ENCODE data around the gene DNAL4. TPM values are rescaled to one million over a fixed set of nuclear protein-coding genes. Genes with fewer than 3 reads are reported as not detected.
A peak's percentile ranks its signal among the peaks of the same experiment; 100 is the strongest.

DNAL4 gene
- total RNA-seq, 2 experiments from 2014 or later, result 5.5 to 6.0 TPM

DNA sequence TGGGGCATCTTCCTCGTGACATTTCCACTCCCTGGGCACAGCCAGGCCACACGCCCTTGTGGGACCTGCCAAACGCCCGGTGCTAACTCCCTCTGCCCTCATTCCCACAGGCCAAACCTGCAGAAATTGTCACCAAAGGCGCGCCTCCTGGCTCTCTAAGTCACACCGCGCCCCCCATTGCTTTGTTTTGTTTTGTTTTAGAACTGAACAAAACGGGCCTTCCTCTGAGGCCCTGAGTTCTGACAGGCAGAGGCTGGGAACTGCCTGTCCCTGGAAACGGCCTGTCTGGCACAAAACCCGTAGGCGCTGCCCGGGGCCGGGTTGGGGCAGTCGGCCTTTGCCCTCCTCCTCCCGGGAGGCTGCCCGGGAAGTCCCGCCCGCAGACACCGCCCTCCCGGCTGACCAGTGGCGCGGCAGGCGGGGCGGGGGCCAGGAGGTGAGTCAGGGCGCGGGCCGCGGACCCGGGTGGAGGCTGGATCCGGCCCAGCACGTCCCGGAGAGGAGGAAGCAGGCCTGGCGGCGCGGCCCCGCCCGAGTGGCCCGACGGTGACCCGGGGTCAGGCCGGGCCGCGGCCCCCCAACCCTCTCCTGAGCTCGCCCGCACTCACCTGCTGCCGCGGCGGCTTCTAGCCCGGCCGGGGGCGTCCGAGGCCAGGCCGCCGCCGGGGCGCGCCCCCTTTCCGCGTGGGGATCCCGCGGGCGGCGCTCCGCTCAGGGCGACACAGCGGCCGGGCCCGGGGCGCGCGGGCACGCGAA lies 38.6 kb downstream of the DNAL4 start:
- H3K4me3 Mint-ChIP-seq, result peak overlapping the region; percentile 87
- POLR2A ChIA-PET, result interaction anchor here (1.0 to 40.0 kb wide), 4 partner anchors 8 to 563 kb away, joined by 4 to 905 read pairs (median 8); partner anchors contain the start of gene GTPBP1
- H3K27me3 Mint-ChIP-seq, result no peaks in the 10 kb centered on the region
- CTCF ChIA-PET, result interaction anchor here (2.6 to 7.2 kb wide), 3 partner anchors 12 to 115 kb away, joined by 11 to 63 read pairs (median 39); no protein-coding TSS in a partner anchor
- H3K9me3 Mint-ChIP-seq, result no peaks in the 10 kb centered on the region
- peak; percentile 76 for DNase-seq
- TF ChIP-seq, protein P1, sequence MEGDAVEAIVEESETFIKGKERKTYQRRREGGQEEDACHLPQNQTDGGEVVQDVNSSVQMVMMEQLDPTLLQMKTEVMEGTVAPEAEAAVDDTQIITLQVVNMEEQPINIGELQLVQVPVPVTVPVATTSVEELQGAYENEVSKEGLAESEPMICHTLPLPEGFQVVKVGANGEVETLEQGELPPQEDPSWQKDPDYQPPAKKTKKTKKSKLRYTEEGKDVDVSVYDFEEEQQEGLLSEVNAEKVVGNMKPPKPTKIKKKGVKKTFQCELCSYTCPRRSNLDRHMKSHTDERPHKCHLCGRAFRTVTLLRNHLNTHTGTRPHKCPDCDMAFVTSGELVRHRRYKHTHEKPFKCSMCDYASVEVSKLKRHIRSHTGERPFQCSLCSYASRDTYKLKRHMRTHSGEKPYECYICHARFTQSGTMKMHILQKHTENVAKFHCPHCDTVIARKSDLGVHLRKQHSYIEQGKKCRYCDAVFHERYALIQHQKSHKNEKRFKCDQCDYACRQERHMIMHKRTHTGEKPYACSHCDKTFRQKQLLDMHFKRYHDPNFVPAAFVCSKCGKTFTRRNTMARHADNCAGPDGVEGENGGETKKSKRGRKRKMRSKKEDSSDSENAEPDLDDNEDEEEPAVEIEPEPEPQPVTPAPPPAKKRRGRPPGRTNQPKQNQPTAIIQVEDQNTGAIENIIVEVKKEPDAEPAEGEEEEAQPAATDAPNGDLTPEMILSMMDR (IDR thresholded peaks at IDR 0.05), result no peak
- ATAC-seq, result peak; percentile 15
- intact Hi-C loops (cut with micrococcal nuclease), result loop anchor here (10.0 kb wide), 1 partner anchor 51 kb away; the partner anchor contains the start of genes GTPBP1 and JOSD1
- H3K27ac Mint-ChIP-seq, result peak overlapping the region; percentile 99
- peaks cover 37% of the 10 kb centered on the region for H3K36me3 Mint-ChIP-seq (ENCODE audit: low read depth)
- H3K4me1 Mint-ChIP-seq (ENCODE audit: low read depth), result peaks cover 59% of the 10 kb centered on the region

DNA sequence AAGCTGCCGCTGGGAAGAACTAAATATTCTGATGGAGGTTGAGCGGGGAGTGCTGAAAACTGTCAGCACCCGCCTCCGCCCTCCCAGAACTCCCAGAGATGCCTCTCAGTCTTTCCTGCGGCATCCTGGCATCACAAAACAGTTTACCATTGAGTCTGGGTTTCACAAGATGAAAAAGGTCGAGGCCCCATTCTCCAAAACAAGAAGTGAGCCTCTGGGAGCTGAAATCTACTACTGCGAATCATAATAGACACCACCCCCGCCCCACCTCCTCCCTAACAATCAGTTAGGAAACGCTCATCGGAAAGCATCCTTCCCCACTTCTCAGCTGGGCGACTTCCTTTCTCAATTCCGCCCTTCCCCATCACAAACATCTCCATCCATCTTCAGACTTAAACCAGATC lies 39.2 kb downstream of the DNAL4 start:
- H3K36me3 Mint-ChIP-seq (ENCODE audit: low read depth), result peaks cover 43% of the 10 kb centered on the region

DNA sequence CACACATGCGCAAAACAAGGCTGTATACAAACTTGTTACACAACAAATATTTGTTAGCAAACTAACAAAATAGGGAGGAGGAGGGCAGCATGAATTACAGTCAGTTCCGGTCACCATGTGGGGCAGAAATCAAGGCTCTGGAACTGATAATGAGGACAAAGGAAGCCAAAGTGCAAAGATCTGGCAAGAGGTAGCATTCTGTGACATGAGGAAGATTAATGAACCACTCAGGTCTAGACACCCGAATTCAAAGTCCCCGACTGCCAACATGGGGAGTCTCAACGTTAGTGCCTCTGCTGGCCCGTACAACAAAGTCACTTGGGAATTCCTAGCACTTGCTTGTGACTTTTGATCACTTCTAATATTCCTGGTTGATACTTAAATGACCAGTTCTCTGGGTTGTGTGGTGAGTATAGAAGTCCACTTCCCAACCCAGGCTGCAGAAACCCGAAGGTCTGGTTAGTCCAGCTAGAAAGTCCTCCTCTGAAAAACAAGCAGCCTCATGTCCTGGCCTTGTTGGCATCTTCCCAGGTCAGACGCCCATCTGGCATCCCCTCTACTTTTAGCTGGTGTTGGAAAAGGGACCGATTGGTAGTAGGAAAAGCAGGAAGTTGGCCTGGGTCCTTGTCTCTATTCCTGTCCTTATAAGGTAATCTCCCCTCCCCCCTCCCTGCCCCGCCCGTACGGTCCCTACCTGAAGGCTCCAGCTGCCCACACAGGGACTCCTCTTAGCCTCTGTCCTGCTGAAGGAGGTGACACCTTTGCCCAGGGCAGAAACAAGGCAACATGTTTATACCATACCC lies 39.8 kb downstream of the DNAL4 start:
- peaks cover 68% of the 10 kb centered on the region for H3K4me1 Mint-ChIP-seq (ENCODE audit: low read depth)
- peak overlapping the region; percentile 99 for H3K27ac Mint-ChIP-seq
- TF ChIP-seq, protein P1 (IDR thresholded peaks at IDR 0.05), result no peak
- ATAC-seq (no peak), DNase-seq (peak; percentile 53)
- intact Hi-C loops (cut with micrococcal nuclease), result loop anchor here (10.0 kb wide), 1 partner anchor 49 kb away; the partner anchor contains the start of genes GTPBP1 and JOSD1
- H3K4me3 Mint-ChIP-seq, result peak overlapping the region; percentile 80
- H3K9me3 Mint-ChIP-seq, result no peaks in the 10 kb centered on the region
- no peaks in the 10 kb centered on the region for H3K27me3 Mint-ChIP-seq
- ChIA-PET POLR2A (interaction anchor here (1.0 to 40.0 kb wide), 3 partner anchors 30 to 564 kb away, joined by 3 to 905 read pairs (median 4); partner anchors contain the start of gene GTPBP1), CTCF (interaction anchor here (0.7 to 7.2 kb wide), 5 partner anchors 13 to 421 kb away, joined by 3 to 63 read pairs (median 11); no protein-coding TSS in a partner anchor)
- H3K36me3 Mint-ChIP-seq (ENCODE audit: low read depth), result peaks cover 49% of the 10 kb centered on the region

More for the DNA sequence above, 39.2 kb downstream of the DNAL4 start:
- ATAC-seq (no peak), DNase-seq (peak; percentile 72)
- CTCF ChIA-PET, result interaction anchor here (2.6 to 7.2 kb wide), 3 partner anchors 13 to 115 kb away, joined by 11 to 63 read pairs (median 39); no protein-coding TSS in a partner anchor
- Mint-ChIP-seq H3K27ac (peak overlapping the region; percentile 99), H3K4me1 (ENCODE audit: low read depth) (peaks cover 64% of the 10 kb centered on the region), H3K27me3 (no peaks in the 10 kb centered on the region), H3K4me3 (peak overlapping the region; percentile 80), H3K9me3 (no peaks in the 10 kb centered on the region)
- TF ChIP-seq, protein P1 (IDR thresholded peaks at IDR 0.05), result no peak
- intact Hi-C loops (cut with micrococcal nuclease), result loop anchor here (10.0 kb wide), 1 partner anchor 50 kb away; the partner anchor contains the start of genes GTPBP1 and JOSD1
- POLR2A ChIA-PET, result interaction anchor here (1.0 to 40.0 kb wide), 3 partner anchors 31 to 564 kb away, joined by 3 to 905 read pairs (median 4); partner anchors contain the start of gene GTPBP1

- POLR2A ChIA-PET, result interaction anchor here (0.6 to 40.0 kb wide), 10 partner anchors 9 to 561 kb away, joined by 3 to 905 read pairs (median 4); partner anchors contain the start of genes CBY1, FAM227A, GTPBP1 and TOMM22
- CTCF ChIA-PET, result interaction anchor here (0.8 to 5.7 kb wide), 9 partner anchors 9 to 252 kb away, joined by 3 to 39 read pairs (median 6); partner anchors contain the start of gene NPTXR
- H3K36me3 Mint-ChIP-seq (ENCODE audit: low read depth), result peaks cover 62% of the 10 kb centered on the region
- DNase-seq (peak; percentile 88), ATAC-seq (peak; percentile 48)
- peak overlapping the region; percentile 99 for H3K27ac Mint-ChIP-seq
- H3K27me3 Mint-ChIP-seq, result no peaks in the 10 kb centered on the region
- H3K4me1 Mint-ChIP-seq (ENCODE audit: low read depth), result peaks cover 55% of the 10 kb centered on the region
- H3K4me3 Mint-ChIP-seq, result peak overlapping the region; percentile 80
- intact Hi-C loops (cut with micrococcal nuclease), result loop anchor here (10.0 kb wide), 1 partner anchor 47 kb away; the partner anchor contains the start of genes GTPBP1 and JOSD1
- H3K9me3 Mint-ChIP-seq, result no peaks in the 10 kb centered on the region
- TF ChIP-seq, protein P1 (IDR thresholded peaks at IDR 0.05), result no peak
Observed at GRCh38 chr22:38751422-38752346, 42.3 kb downstream of the DNAL4 start.

Measured in activated CD8-positive, alpha-beta T cell treated with anti-CD3 and anti-CD28 coated beads for 36 hours (primary cell).